Smooth muscle cell (in vitro differentiated cells): ENCODE results near the gene LTB4R. TPM values are rescaled to one million over a fixed set of nuclear protein-coding genes. Genes with fewer than 3 reads are reported as not detected.

Source experiments
- DNase-seq: peaks from one replicate; lab custom pipeline; 2025; ENCODE audit not compliant: unreplicated experiment; lab: John Stamatoyannopoulos, UW
- H2AFZ ChIP-seq: fragments of 200-600 bp; sonication (generic); 2 replicates; pipeline ENCODE4 v1.6.0; 2016; ENCODE audit warnings: antibody characterized with exemption, low read depth, mild to moderate bottlenecking
- H3F3A ChIP-seq: fragments of 200-600 bp; sonication (generic); 2 replicates; pipeline ENCODE4 v1.6.0; 2017; ENCODE audit warnings: antibody characterized with exemption, low read depth
- H3K27ac ChIP-seq: fragments of 200-600 bp; sonication (generic); 2 replicates; pipeline ENCODE4 v1.5.1; 2016; ENCODE audit warnings: low read depth, mild to moderate bottlenecking
- H3K27me3 ChIP-seq: fragments of 200-600 bp; sonication (generic); 2 replicates; pipeline ENCODE4 v1.6.1; 2016; ENCODE audit warnings: low read depth, mild to moderate bottlenecking
- H3K36me3 ChIP-seq: fragments of 200-600 bp; sonication (generic); 2 replicates; pipeline ENCODE4 v1.5.1; 2016; ENCODE audit warnings: low read depth
- H3K4me1 ChIP-seq: fragments of 200-600 bp; sonication (generic); 2 replicates; pipeline ENCODE4 v1.5.1; 2016; ENCODE audit warnings: low read depth
- H3K4me2 ChIP-seq: fragments of 200-600 bp; sonication (generic); 2 replicates; pipeline ENCODE4 v1.6.0; 2016; ENCODE audit warnings: mild to moderate bottlenecking
- H3K4me3 ChIP-seq: fragments of 200-600 bp; sonication (generic); 2 replicates; pipeline ENCODE4 v1.5.1; 2016; ENCODE audit warnings: mild to moderate bottlenecking
- H3K79me2 ChIP-seq: fragments of 200-600 bp; sonication (generic); 2 replicates; pipeline ENCODE4 v1.6.0; 2016; ENCODE audit warnings: low read depth, mild to moderate bottlenecking
- H3K9ac ChIP-seq: fragments of 200-600 bp; sonication (generic); 2 replicates; pipeline ENCODE4 v1.6.0; 2016; ENCODE audit warnings: low read depth
- H3K9me3 ChIP-seq: fragments of 200-600 bp; sonication (generic); replicated peaks from 2 replicates; pipeline ENCODE4 v1.5.1; 2016; ENCODE audit warnings: low read depth
- H4K20me1 ChIP-seq: fragments of 200-600 bp; sonication (generic); 2 replicates; pipeline ENCODE4 v1.6.0; 2016; ENCODE audit warnings: low read depth
- CTCF ChIP-seq: fragments of 200-600 bp; sonication (generic); IDR thresholded peaks from 2 replicates; pipeline ENCODE4 v1.5.1; 2017; ENCODE audit warnings: borderline replicate concordance, mild to moderate bottlenecking, antibody characterized with exemption; ENCODE audit not compliant: insufficient read depth, poor library complexity, severe bottlenecking
- WGBS: methylation state at CpG from one replicate; pipeline ENCODE4 v1.1.7; 2016; ENCODE audit warnings: low lambda C conversion rate; 5-methylcytosine and 5-hydroxymethylcytosine counted together
- polyA plus RNA-seq: library from polyadenylated mRNA; unstranded; fragments of >200 nt; fragmentation: Nextera tagmentation; extraction: Ambion mirVana; gene quantifications from 2 replicates; pipeline ENCODE4 v1.2.1, GENCODE V29; 2016
- total RNA-seq: library from RNA; depleted of rRNA; stranded (reverse); fragments of >200 nt; gene quantifications from 2 replicates; pipeline ENCODE4 v1.2.3, GENCODE V29; 2014

The LTB4R gene
- total and polyA plus RNA-seq, 2 experiments from 2014 or later: 1.6 to 2.7 TPM

- TF ChIP-seq CTCF: no peak
- peaks cover 15% of the 10 kb centered on the region for H3K4me1 ChIP-seq
- H3K27ac ChIP-seq: peak overlapping the region; percentile 97
- H3K9me3 ChIP-seq: no peaks in the 10 kb centered on the region
- H3K79me2 ChIP-seq: peaks cover 4% of the 10 kb centered on the region
- H2AFZ ChIP-seq: peak overlapping the region; percentile 51
- no peak overlapping the region for H3K9ac ChIP-seq
- DNase-seq: no peak
- 93% methylated on average over 1 of the region's 1 CpG for WGBS
- H3K36me3 ChIP-seq: no peaks in the 10 kb centered on the region
- H4K20me1 ChIP-seq: peaks cover 6% of the 10 kb centered on the region
- peaks cover 11% of the 10 kb centered on the region for H3F3A ChIP-seq
- peak overlapping the region; percentile 100 for H3K4me2 ChIP-seq
- H3K4me3 ChIP-seq: no peak overlapping the region
- H3K27me3 ChIP-seq: no peaks in the 10 kb centered on the region
Measured at GRCh38 chr14:24364841-24365240, 53.5 kb downstream of the LTB4R start.

DNA sequence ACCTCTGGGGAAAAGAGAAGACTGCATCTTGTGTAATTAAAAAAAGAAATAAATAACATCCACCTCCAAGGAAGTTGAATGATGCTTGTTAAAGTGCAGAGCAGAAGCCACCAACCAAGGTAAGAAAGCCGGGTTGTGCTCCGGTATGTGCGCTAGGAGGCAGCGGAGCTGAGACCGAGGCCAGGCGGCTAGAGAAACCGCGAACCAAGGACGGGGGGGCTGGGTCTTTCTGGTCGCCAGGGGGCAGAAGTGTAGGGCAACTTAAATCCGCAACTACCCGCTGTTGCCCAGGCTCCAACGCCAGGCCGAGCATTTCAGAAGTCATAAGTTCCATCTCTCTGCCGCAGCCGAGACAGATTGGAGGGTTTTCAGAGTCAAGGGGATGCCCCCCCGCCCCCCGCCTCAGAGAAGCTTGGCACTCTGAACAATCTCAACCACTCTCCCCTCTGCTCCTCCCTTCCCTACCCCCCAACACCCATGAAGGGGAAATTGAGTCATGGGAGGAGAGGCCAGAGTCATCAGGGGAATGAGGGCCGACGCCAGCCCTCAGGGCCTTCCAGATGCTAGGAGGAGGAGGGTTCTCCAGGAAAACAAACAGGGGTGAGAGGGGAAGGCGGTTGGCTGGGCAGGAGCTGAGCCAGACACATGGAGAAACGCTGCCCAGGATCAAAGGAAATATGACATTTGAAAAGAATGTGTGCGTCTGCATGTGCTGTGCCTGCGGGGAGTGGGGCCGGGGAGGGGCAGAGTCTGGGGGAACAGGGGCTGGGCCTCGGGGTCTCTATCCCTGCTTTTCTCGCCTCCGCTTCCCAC lies 54.5 kb downstream of the LTB4R start:
- Histone ChIP-seq H3K9ac (peak overlapping the region; percentile 87), H4K20me1 (peaks cover 13% of the 10 kb centered on the region), H3K79me2 (peaks cover 4% of the 10 kb centered on the region), H3F3A (peaks cover 11% of the 10 kb centered on the region), H3K36me3 (no peaks in the 10 kb centered on the region), H3K4me2 (peak overlapping the region; percentile 100), H3K27me3 (no peaks in the 10 kb centered on the region), H2AFZ (peak overlapping the region; percentile 81), H3K4me1 (peaks cover 16% of the 10 kb centered on the region), H3K27ac (peak overlapping the region; percentile 97), H3K4me3 (peak overlapping the region; percentile 99), H3K9me3 (no peaks in the 10 kb centered on the region)
- DNase-seq: peak; percentile 52
- under 1% methylated on average over 23 of the region's 28 CpGs for WGBS
- TF ChIP-seq CTCF: peak; percentile 77

GRCh38 chr14:24366413-24366720 lies 55.1 kb downstream of the LTB4R start:
- peak overlapping the region; percentile 100 for H3K4me2 ChIP-seq
- H3K79me2 ChIP-seq: peaks cover 4% of the 10 kb centered on the region
- peaks cover 11% of the 10 kb centered on the region for H3F3A ChIP-seq
- peak overlapping the region; percentile 99 for H3K4me3 ChIP-seq
- peak overlapping the region; percentile 87 for H3K9ac ChIP-seq
- DNase-seq: no peak
- no peaks in the 10 kb centered on the region for H3K27me3 ChIP-seq
- peak overlapping the region; percentile 81 for H2AFZ ChIP-seq
- no peak for TF ChIP-seq CTCF
- H3K4me1 ChIP-seq: peaks cover 18% of the 10 kb centered on the region
- H3K27ac ChIP-seq: peak overlapping the region; percentile 97
- 2% methylated on average over 14 of the region's 16 CpGs for WGBS
- no peaks in the 10 kb centered on the region for H3K36me3 ChIP-seq
- no peaks in the 10 kb centered on the region for H3K9me3 ChIP-seq
- peaks cover 19% of the 10 kb centered on the region for H4K20me1 ChIP-seq
